Measurements from ENCODE around the gene LIPK. TPM values are rescaled to one million over a fixed set of nuclear protein-coding genes. Genes with fewer than 3 reads are reported as not detected.
"Not testable (repeated sequence)": the region's sequence is repeated elsewhere in the genome, so short reads cannot be mapped to it uniquely, and the experiment has no call there.

Gene LIPK
- polyA plus RNA-seq, 1 donor (not counting 4 experiments of a cell fraction or from before 2014, with no cell fraction given): 0.56 TPM

DNA sequence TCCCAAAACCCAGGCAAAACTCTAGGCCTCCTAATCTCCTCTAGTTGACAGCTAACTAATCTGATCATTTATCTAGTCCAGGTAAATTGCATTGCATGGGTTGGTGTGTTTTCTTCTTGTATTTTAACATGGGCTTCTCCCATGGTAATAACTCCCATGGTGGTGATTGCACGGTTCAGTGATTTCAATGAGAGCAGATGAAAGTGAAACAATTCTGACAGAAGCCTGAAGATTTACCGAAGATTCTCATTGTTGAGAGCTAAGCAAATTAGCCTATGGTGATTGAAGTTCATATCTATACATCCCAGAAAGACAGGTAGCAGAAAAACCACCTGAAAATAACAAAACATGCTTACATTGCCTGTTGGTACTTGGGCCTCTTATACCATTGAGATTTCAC lies 27.2 kb downstream of the LIPK start:
- no peak overlapping the region for H3K27ac ChIP-seq (ENCODE audit: control insufficient read depth, insufficient read depth, low read length)
- H3K79me2 ChIP-seq (ENCODE audit: control insufficient read depth, insufficient read depth, low read length): no peaks in the 10 kb centered on the region
- no peak for FAIRE-seq
- no peak for DNase-seq (ENCODE audit: low read depth, low spot score)
- H3K27me3 ChIP-seq (ENCODE audit: control insufficient read depth, extremely low read depth, insufficient read depth, low read length): no peaks in the 10 kb centered on the region
- H4K20me1 ChIP-seq (ENCODE audit: control insufficient read depth, extremely low read depth, insufficient read depth, low read length): no peaks in the 10 kb centered on the region
- H3K4me2 ChIP-seq (ENCODE audit: control insufficient read depth, extremely low read depth, insufficient read depth, low read depth, low read length): no peak overlapping the region
- no peak overlapping the region for H3K9ac ChIP-seq (ENCODE audit: control insufficient read depth, extremely low read depth, insufficient read depth, low read length)
- no peaks in the 10 kb centered on the region for H3K36me3 ChIP-seq (ENCODE audit: control insufficient read depth in 2 of 2, extremely low read depth in 1 of 2, insufficient read depth in 2 of 2, low read length in 2 of 2)
- no peak for TF ChIP-seq CTCF (optimal IDR thresholded peaks at IDR 0.05 in 1 of 3, IDR thresholded peaks at IDR 0.05 in 1 of 3, conservative IDR thresholded peaks at IDR 0.05 in 1 of 3; ENCODE audit: extremely low read depth in 1 of 3, insufficient read depth in 2 of 3, low read length in 3 of 3)
- TF ChIP-seq EZH2 (IDR thresholded peaks at IDR 0.05; ENCODE audit: low read length): no peak
- no peak overlapping the region for H3K4me3 ChIP-seq (ENCODE audit: control insufficient read depth in 2 of 3, extremely low read depth in 1 of 3, insufficient read depth in 2 of 3, low read depth in 1 of 3, low read length in 3 of 3)
- peaks cover 15% of the 10 kb centered on the region for H3K4me1 ChIP-seq (ENCODE audit: control insufficient read depth, extremely low read depth, insufficient read depth, low read length)
- H2AFZ ChIP-seq (ENCODE audit: control insufficient read depth, low read length): no peak overlapping the region
- dilution Hi-C loops (cut with MboI; ENCODE audit: extremely low pct_ligation_motif_present, low sequenced_read_pairs): no loop called here
- no peaks in the 10 kb centered on the region for H3K9me3 ChIP-seq (ENCODE audit: control insufficient read depth, low read depth, low read length)
- no peaks in the 10 kb centered on the region for H3K9me1 ChIP-seq (ENCODE audit: control insufficient read depth, extremely low read depth, insufficient read depth, low read length)

GRCh38 chr10:88735661-88736060 lies 29.6 kb downstream of the LIPK start:
- no peaks in the 10 kb centered on the region for H3K9me3 ChIP-seq (ENCODE audit: control insufficient read depth, low read depth, low read length)
- no peak for TF ChIP-seq CTCF (optimal IDR thresholded peaks at IDR 0.05 in 1 of 3, IDR thresholded peaks at IDR 0.05 in 1 of 3, conservative IDR thresholded peaks at IDR 0.05 in 1 of 3; ENCODE audit: extremely low read depth in 1 of 3, insufficient read depth in 2 of 3, low read length in 3 of 3)
- TF ChIP-seq EZH2 (IDR thresholded peaks at IDR 0.05; ENCODE audit: low read length): no peak
- peak overlapping the region; percentile 41 for H3K4me2 ChIP-seq (ENCODE audit: control insufficient read depth, extremely low read depth, insufficient read depth, low read depth, low read length)
- no peak overlapping the region for H3K9ac ChIP-seq (ENCODE audit: control insufficient read depth, extremely low read depth, insufficient read depth, low read length)
- H3K4me1 ChIP-seq (ENCODE audit: control insufficient read depth, extremely low read depth, insufficient read depth, low read length): peaks cover 15% of the 10 kb centered on the region
- H3K36me3 ChIP-seq (ENCODE audit: control insufficient read depth in 2 of 2, extremely low read depth in 1 of 2, insufficient read depth in 2 of 2, low read length in 2 of 2): no peaks in the 10 kb centered on the region
- H3K9me1 ChIP-seq (ENCODE audit: control insufficient read depth, extremely low read depth, insufficient read depth, low read length): no peaks in the 10 kb centered on the region
- no peaks in the 10 kb centered on the region for H3K27me3 ChIP-seq (ENCODE audit: control insufficient read depth, extremely low read depth, insufficient read depth, low read length)
- H3K79me2 ChIP-seq (ENCODE audit: control insufficient read depth, insufficient read depth, low read length): no peaks in the 10 kb centered on the region
- FAIRE-seq (peak; percentile 46), DNase-seq (ENCODE audit: low read depth, low spot score) (peak; percentile 1)
- peak overlapping the region; percentile 57 for H2AFZ ChIP-seq (ENCODE audit: control insufficient read depth, low read length)
- no peaks in the 10 kb centered on the region for H4K20me1 ChIP-seq (ENCODE audit: control insufficient read depth, extremely low read depth, insufficient read depth, low read length)
- dilution Hi-C loops (cut with MboI; ENCODE audit: extremely low pct_ligation_motif_present, low sequenced_read_pairs): no loop called here
- H3K4me3 ChIP-seq (ENCODE audit: control insufficient read depth in 2 of 3, extremely low read depth in 1 of 3, insufficient read depth in 2 of 3, low read depth in 1 of 3, low read length in 3 of 3): no peak overlapping the region
- no peak overlapping the region for H3K27ac ChIP-seq (ENCODE audit: control insufficient read depth, insufficient read depth, low read length)

DNA sequence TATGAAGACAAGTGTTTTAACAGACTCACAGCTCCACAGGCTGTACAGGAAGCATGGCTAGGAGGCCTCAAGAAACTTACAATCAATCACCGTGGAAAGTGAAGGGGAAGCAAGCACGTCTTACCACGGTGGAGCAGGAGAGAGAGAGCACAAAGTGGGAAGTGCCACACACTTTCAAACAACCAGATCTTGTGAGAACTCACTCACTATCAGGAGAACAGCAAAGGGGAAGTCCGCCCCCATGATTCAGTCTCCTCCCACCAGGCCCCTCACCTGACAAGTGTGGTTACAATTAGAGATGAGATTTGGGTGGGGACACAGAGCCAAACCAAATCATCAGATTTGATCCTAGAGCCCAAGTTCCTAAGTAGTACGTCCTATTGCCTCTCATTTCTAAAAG lies 35.9 kb downstream of the LIPK start:
- H3K9ac ChIP-seq (ENCODE audit: control insufficient read depth, extremely low read depth, insufficient read depth, low read length); H3K9me1 ChIP-seq (ENCODE audit: control insufficient read depth, extremely low read depth, insufficient read depth, low read length); H4K20me1 ChIP-seq (ENCODE audit: control insufficient read depth, extremely low read depth, insufficient read depth, low read length); H3K27ac ChIP-seq (ENCODE audit: control insufficient read depth, insufficient read depth, low read length); H3K27me3 ChIP-seq (ENCODE audit: control insufficient read depth, extremely low read depth, insufficient read depth, low read length); H3K4me3 ChIP-seq (ENCODE audit: control insufficient read depth in 2 of 3, extremely low read depth in 1 of 3, insufficient read depth in 2 of 3, low read depth in 1 of 3, low read length in 3 of 3); H3K4me1 ChIP-seq (ENCODE audit: control insufficient read depth, extremely low read depth, insufficient read depth, low read length); H3K9me3 ChIP-seq (ENCODE audit: control insufficient read depth, low read depth, low read length); H2AFZ ChIP-seq (ENCODE audit: control insufficient read depth, low read length); H3K4me2 ChIP-seq (ENCODE audit: control insufficient read depth, extremely low read depth, insufficient read depth, low read depth, low read length); H3K36me3 ChIP-seq (ENCODE audit: control insufficient read depth in 2 of 2, extremely low read depth in 1 of 2, insufficient read depth in 2 of 2, low read length in 2 of 2); H3K79me2 ChIP-seq (ENCODE audit: control insufficient read depth, insufficient read depth, low read length); dilution Hi-C loops (cut with MboI; ENCODE audit: extremely low pct_ligation_motif_present, low sequenced_read_pairs); DNase-seq (ENCODE audit: low read depth, low spot score); FAIRE-seq: not testable (repeated sequence)
